ENCODE data around the gene KRTAP10-1. TPM values are rescaled to one million over a fixed set of nuclear protein-coding genes. Genes with fewer than 3 reads are reported as not detected.

The KRTAP10-1 gene
- total and polyA plus RNA-seq, 9 of the 15 experiments (the other 6 are each of a cell fraction or from before 2014, with no cell fraction given): not detected

GRCh38 chr21:44568261-44568660, 28.3 kb upstream of the KRTAP10-1 start (continued):
- TF ChIP-seq HNRNPL (IDR thresholded peaks at IDR 0.05; ENCODE audit: low read depth, low read length) (no peak), ZBTB1 (CRISPR knock-in tag; IDR thresholded peaks at IDR 0.05; ENCODE audit: borderline replicate concordance, low read depth) (no peak), ZNF407 (IDR thresholded peaks at IDR 0.05; ENCODE audit: low read depth) (no peak), ATF7 (IDR thresholded peaks at IDR 0.05) (no peak), SAFB2 (IDR thresholded peaks at IDR 0.05; ENCODE audit: borderline replicate concordance, low read depth, low read length, severe bottlenecking) (no peak), PBX2 (CRISPR knock-in tag; IDR thresholded peaks at IDR 0.05; ENCODE audit: low read depth) (no peak), PBX2 (tag; conservative IDR thresholded peaks at IDR 0.05; ENCODE audit: low read depth) (no peak), TFAM (CRISPR knock-in tag; conservative IDR thresholded peaks at IDR 0.05) (no peak), BHLHE40 (IDR thresholded peaks at IDR 0.05; ENCODE audit: low read length) (no peak), LCOR (CRISPR knock-in tag; IDR thresholded peaks at IDR 0.05) (no peak)
- TF ChIP-seq, protein P1, sequence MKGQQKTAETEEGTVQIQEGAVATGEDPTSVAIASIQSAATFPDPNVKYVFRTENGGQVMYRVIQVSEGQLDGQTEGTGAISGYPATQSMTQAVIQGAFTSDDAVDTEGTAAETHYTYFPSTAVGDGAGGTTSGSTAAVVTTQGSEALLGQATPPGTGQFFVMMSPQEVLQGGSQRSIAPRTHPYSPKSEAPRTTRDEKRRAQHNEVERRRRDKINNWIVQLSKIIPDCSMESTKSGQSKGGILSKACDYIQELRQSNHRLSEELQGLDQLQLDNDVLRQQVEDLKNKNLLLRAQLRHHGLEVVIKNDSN (CRISPR knock-in tag; IDR thresholded peaks at IDR 0.05): no peak

Data from K562 (cell line).